GM21423 (cell line): ENCODE measurements around the gene MMP14.
A peak's percentile ranks its signal among the peaks of the same experiment; 100 is the strongest.
"Not testable (repeated sequence)": the region's sequence is repeated elsewhere in the genome, so short reads cannot be mapped to it uniquely, and the experiment has no call there.

ENCODE experiments used
- ATAC-seq: cut with Tn5 transposase; IDR thresholded peaks from one replicate; pipeline ENCODE4 v1.9.1; 2021; ENCODE audit warnings: mild to moderate bottlenecking, moderate library complexity; ENCODE audit not compliant: unreplicated experiment

The MMP14 gene

GRCh38 chr14:22841311-22841710 lies 4.9 kb downstream of the MMP14 start:
- ATAC-seq, result no peak

GRCh38 chr14:22841769-22842168 lies 5.4 kb downstream of the MMP14 start:
- ATAC-seq, result no peak

GRCh38 chr14:22842211-22843122 lies 6.1 kb downstream of the MMP14 start:
- ATAC-seq, result no peak

- no peak for ATAC-seq
Measured at GRCh38 chr14:22843123-22843925, 6.9 kb downstream of the MMP14 start.

GRCh38 chr14:22844221-22845102 lies 8.1 kb downstream of the MMP14 start:
- ATAC-seq, result no peak

- ATAC-seq, result no peak
Measured at GRCh38 chr14:22845103-22845394, 8.7 kb downstream of the MMP14 start.

- no peak for ATAC-seq
Measured at GRCh38 chr14:22845821-22846625, 9.6 kb downstream of the MMP14 start.

- ATAC-seq, result no peak
Measured at GRCh38 chr14:22846811-22847307, 10.5 kb downstream of the MMP14 start.

GRCh38 chr14:22847661-22848341 lies 11.4 kb downstream of the MMP14 start:
- no peak for ATAC-seq

GRCh38 chr14:22848351-22849164 lies 12.2 kb downstream of the MMP14 start:
- ATAC-seq, result no peak

- no peak for ATAC-seq
Measured at GRCh38 chr14:22849212-22849819, 12.9 kb downstream of the MMP14 start.

- ATAC-seq, result no peak
Measured at GRCh38 chr14:22850944-22851764, 14.8 kb downstream of the MMP14 start.

- ATAC-seq, result not testable (repeated sequence)
Measured at GRCh38 chr14:22852178-22852577, 15.8 kb downstream of the MMP14 start.

- ATAC-seq, result no peak
Measured at GRCh38 chr14:22852599-22852939, 16.2 kb downstream of the MMP14 start.

GRCh38 chr14:22852940-22853767 lies 16.8 kb downstream of the MMP14 start:
- peak; percentile 58 for ATAC-seq

- not testable (repeated sequence) for ATAC-seq
Measured at GRCh38 chr14:22854296-22854695, 17.9 kb downstream of the MMP14 start.
